ENCODE data around the gene AEBP2. TPM values are rescaled to one million over a fixed set of nuclear protein-coding genes. Genes with fewer than 3 reads are reported as not detected.

The AEBP2 gene
- total RNA-seq, 4 donors from 2014 or later = 47.7 to 89.5 (median 56.7) TPM

DNA sequence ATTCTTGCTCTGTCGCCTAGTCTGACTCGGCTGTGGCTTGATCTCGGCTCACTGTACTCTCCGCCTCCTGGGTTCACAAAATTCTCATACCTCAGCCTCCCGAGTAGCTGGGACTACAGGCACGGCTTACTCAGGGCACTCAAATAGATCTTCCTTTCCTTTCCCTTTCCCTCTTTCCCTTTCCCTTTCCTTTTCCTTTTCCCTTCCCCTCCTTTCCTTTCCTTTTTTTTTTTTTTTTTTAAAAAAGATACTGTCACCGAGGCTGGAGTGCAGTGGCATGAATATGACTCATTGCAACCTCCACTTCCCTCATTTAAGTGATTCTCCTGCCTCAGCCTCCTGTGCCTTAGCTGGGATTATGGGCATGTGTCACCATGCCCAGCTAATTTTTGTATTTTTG lies 86.0 kb downstream of the AEBP2 start:
- no peaks in the 10 kb centered on the region for H3K9me3 ChIP-seq
- WGBS = 89% methylated on average over 7 of the region's 7 CpGs
- TF ChIP-seq, protein P1, sequence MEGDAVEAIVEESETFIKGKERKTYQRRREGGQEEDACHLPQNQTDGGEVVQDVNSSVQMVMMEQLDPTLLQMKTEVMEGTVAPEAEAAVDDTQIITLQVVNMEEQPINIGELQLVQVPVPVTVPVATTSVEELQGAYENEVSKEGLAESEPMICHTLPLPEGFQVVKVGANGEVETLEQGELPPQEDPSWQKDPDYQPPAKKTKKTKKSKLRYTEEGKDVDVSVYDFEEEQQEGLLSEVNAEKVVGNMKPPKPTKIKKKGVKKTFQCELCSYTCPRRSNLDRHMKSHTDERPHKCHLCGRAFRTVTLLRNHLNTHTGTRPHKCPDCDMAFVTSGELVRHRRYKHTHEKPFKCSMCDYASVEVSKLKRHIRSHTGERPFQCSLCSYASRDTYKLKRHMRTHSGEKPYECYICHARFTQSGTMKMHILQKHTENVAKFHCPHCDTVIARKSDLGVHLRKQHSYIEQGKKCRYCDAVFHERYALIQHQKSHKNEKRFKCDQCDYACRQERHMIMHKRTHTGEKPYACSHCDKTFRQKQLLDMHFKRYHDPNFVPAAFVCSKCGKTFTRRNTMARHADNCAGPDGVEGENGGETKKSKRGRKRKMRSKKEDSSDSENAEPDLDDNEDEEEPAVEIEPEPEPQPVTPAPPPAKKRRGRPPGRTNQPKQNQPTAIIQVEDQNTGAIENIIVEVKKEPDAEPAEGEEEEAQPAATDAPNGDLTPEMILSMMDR (IDR thresholded peaks at IDR 0.05) = no peak
- no peak for TF ChIP-seq POLR2AphosphoS5 (IDR thresholded peaks at IDR 0.05)
- TF ChIP-seq EP300 (IDR thresholded peaks at IDR 0.05) = no peak
- TF ChIP-seq POLR2A (IDR thresholded peaks at IDR 0.05) = no peak
- H3K4me1 ChIP-seq = peaks cover 11% of the 10 kb centered on the region
- H3K27ac ChIP-seq = no peak overlapping the region
- H3K27me3 ChIP-seq = no peaks in the 10 kb centered on the region
- no peaks in the 10 kb centered on the region for H3K36me3 ChIP-seq
- no peak overlapping the region for H3K4me3 ChIP-seq
- DNase-seq (ENCODE audit: low spot score in 2 of 2) = no peak

DNA sequence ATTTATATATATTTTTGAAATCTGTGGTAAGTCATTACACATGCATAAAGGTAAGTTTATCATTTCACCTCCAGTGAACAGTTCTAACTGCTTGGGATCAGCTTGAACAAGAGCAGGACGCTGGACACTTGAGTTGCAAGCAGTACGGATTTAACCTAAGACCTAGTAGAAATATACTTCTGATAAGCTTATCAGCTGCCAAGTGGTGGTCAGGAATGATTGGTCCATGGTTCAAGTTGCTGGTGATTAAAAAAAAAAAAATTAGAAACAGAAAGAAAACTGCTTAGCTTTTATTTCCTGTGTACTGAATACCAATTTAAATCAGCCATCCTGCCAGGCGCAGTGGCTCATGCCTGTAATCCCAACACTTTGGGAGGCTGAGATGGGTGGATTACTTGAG lies 88.6 kb downstream of the AEBP2 start:
- no peak for TF ChIP-seq POLR2A (IDR thresholded peaks at IDR 0.05)
- no peak for TF ChIP-seq POLR2AphosphoS5 (IDR thresholded peaks at IDR 0.05)
- TF ChIP-seq EP300 (IDR thresholded peaks at IDR 0.05) = no peak
- TF ChIP-seq, protein P1 (IDR thresholded peaks at IDR 0.05) = no peak
- H3K9me3 ChIP-seq = no peaks in the 10 kb centered on the region
- no peak overlapping the region for H3K4me3 ChIP-seq
- WGBS = 87% methylated on average over 3 of the region's 3 CpGs
- H3K4me1 ChIP-seq = peaks cover 13% of the 10 kb centered on the region
- DNase-seq (ENCODE audit: low spot score in 2 of 2) = no peak
- H3K27ac ChIP-seq = no peak overlapping the region
- H3K36me3 ChIP-seq = no peaks in the 10 kb centered on the region
- no peaks in the 10 kb centered on the region for H3K27me3 ChIP-seq

DNA sequence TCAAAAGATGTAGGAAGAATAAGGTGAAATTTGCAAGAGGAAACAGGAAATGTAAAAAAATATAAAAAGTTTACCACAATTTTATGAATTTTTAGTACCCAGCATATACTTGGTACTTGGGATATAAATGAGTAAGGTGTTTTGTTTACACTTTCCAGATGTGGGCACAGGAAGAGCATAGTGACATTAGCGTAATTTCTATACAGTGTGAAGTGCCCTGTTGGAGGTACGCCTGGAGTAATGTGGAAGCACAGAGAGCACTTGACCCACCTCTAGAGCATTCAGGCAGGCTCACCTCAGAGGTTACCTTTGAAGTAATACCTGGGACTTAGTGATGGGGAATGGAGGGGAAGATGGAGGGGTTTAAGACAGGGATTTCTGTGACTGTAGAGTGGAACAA lies 89.5 kb downstream of the AEBP2 start:
- TF ChIP-seq, protein P1 (IDR thresholded peaks at IDR 0.05) = no peak
- TF ChIP-seq POLR2AphosphoS5 (IDR thresholded peaks at IDR 0.05) (no peak), POLR2A (IDR thresholded peaks at IDR 0.05) (no peak), EP300 (IDR thresholded peaks at IDR 0.05) (no peak)
- Histone ChIP-seq H3K9me3 (no peaks in the 10 kb centered on the region), H3K27me3 (no peaks in the 10 kb centered on the region), H3K4me3 (no peak overlapping the region), H3K27ac (no peak overlapping the region), H3K36me3 (no peaks in the 10 kb centered on the region), H3K4me1 (peaks cover 13% of the 10 kb centered on the region)
- DNase-seq (ENCODE audit: low spot score in 2 of 2) = no peak
- WGBS = 94% methylated on average over 2 of the region's 2 CpGs

DNA sequence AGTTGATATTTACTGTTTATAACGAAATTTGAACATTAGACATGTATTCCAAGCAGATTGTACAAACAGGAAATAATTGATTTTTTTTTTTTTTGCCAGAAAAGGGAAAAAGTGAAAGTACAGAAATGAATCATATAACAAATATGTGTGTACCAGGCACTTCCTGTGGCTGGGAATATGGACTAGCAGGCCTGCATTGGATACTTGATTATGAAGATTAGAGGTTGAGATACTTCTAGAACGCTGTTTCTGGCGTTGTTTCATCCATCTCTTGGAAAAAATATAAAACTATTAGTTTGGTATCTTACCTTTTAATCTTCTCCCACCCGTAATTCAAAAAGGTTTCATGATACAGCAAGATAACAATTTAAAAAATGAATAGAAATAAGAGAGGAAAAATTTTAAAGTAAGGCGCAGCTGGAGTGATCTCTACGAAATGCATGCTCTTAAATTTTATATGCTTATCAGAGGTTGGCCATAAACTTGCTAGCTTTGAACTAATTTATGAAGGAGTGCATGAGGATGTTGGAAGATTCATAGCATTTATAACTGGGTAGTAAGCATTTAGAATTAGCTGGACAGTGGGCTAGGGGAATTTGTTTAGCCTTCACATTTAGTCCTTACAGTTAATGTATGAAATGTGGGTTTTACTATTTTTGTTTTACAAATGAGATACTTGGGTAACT lies 90.8 kb downstream of the AEBP2 start:
- no peak for TF ChIP-seq POLR2A (IDR thresholded peaks at IDR 0.05)
- TF ChIP-seq POLR2AphosphoS5 (IDR thresholded peaks at IDR 0.05) = no peak
- TF ChIP-seq EP300 (IDR thresholded peaks at IDR 0.05) = no peak
- TF ChIP-seq, protein P1 (IDR thresholded peaks at IDR 0.05) = no peak
- Histone ChIP-seq H3K4me3 (no peak overlapping the region), H3K27me3 (no peaks in the 10 kb centered on the region), H3K4me1 (peaks cover 13% of the 10 kb centered on the region), H3K27ac (no peak overlapping the region), H3K9me3 (no peaks in the 10 kb centered on the region), H3K36me3 (no peaks in the 10 kb centered on the region)
- WGBS = 49% methylated on average over 6 of the region's 6 CpGs
- DNase-seq (ENCODE audit: low spot score in 2 of 2) = no peak

DNA sequence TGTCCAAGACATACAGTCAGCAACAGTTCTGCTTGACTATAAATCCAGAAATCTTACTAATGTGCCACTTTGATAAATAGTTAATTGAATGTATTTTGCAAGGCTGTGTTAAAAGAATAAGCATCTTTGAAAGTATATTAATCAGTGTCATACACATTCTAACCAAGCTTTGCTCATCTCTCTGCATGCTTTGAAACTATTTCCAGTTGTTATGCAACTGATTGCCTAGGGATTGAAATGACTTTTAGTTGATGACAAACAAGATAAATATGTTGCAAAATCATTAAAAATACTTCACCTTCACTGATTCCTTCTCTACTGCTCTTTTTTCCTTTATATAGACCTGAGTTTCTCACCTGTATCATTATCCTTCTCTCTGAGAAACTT lies 91.3 kb downstream of the AEBP2 start:
- Histone ChIP-seq H3K27ac (no peak overlapping the region), H3K4me3 (no peak overlapping the region)
- TF ChIP-seq EP300 (IDR thresholded peaks at IDR 0.05) (no peak), POLR2A (IDR thresholded peaks at IDR 0.05) (no peak)

DNA sequence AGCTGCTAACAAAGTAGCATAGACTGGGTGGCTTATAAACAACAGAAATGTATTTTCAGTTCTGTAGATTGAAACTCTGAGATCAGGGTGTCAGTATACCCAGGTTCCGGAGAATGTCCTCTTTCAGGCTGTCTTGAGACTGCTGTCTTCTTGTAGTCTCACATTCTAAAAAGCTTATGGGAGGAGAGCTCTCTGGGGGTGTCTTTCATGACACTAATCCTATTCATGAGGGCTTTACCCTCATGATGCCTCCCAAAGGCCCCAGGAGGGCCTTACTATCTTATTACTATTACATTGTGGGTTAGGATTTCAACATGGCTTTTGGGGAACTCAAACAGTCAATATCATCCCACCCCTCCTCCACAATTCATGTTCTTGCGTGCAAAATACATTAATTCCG lies 94.3 kb downstream of the AEBP2 start:
- 78% methylated on average over 3 of the region's 3 CpGs for WGBS
- H3K27me3 ChIP-seq = no peaks in the 10 kb centered on the region
- H3K36me3 ChIP-seq = no peaks in the 10 kb centered on the region
- no peak overlapping the region for H3K4me3 ChIP-seq
- no peak overlapping the region for H3K27ac ChIP-seq
- no peaks in the 10 kb centered on the region for H3K9me3 ChIP-seq
- TF ChIP-seq POLR2AphosphoS5 (IDR thresholded peaks at IDR 0.05) = no peak
- TF ChIP-seq EP300 (IDR thresholded peaks at IDR 0.05) = no peak
- TF ChIP-seq POLR2A (IDR thresholded peaks at IDR 0.05) = no peak
- TF ChIP-seq, protein P1 (IDR thresholded peaks at IDR 0.05) = no peak
- no peak for DNase-seq (ENCODE audit: low spot score in 2 of 2)
- H3K4me1 ChIP-seq = peaks cover 13% of the 10 kb centered on the region

More for the DNA sequence above, 91.3 kb downstream of the AEBP2 start:
- no peak for DNase-seq (ENCODE audit: low spot score in 2 of 2)
- H3K27me3 ChIP-seq = no peaks in the 10 kb centered on the region
- H3K36me3 ChIP-seq = no peaks in the 10 kb centered on the region
- peaks cover 13% of the 10 kb centered on the region for H3K4me1 ChIP-seq
- H3K9me3 ChIP-seq = no peaks in the 10 kb centered on the region

Measured in suprapubic skin (tissue), 4 donors.